Mucosa of stomach (tissue), 1 donor: ENCODE measurements around the gene SPDYE4.

Experiments
- H3K27me3 ChIP-seq: one replicate; pipeline ENCODE4 v1.7.0; 2013; ENCODE audit warnings: mild to moderate bottlenecking, low read length; ENCODE audit not compliant: control insufficient read depth, insufficient read depth
- H3K36me3 ChIP-seq: one replicate; pipeline ENCODE4 v1.7.0; 2013; ENCODE audit warnings: low read length; ENCODE audit not compliant: control insufficient read depth, insufficient read depth
- H3K4me1 ChIP-seq: one replicate; pipeline ENCODE4 v1.7.0; 2013; ENCODE audit warnings: mild to moderate bottlenecking, low read length; ENCODE audit not compliant: control insufficient read depth, insufficient read depth
- H3K4me3 ChIP-seq: one replicate; pipeline ENCODE4 v1.7.0; 2013; ENCODE audit warnings: low read length
- H3K9ac ChIP-seq: one replicate; pipeline ENCODE4 v1.7.0; 2013; ENCODE audit warnings: mild to moderate bottlenecking, low read length, moderate library complexity
- H3K9me3 ChIP-seq: one replicate; pipeline ENCODE4 v1.7.0; 2013; ENCODE audit warnings: mild to moderate bottlenecking, low read length, moderate library complexity; ENCODE audit not compliant: control insufficient read depth
- donor health status: Pancreatic carcinoma.

The SPDYE4 gene

GRCh38 chr17:8797621-8798175 lies 39.4 kb upstream of the SPDYE4 start:
- H3K36me3 ChIP-seq: no peaks in the 10 kb centered on the region
- H3K9ac ChIP-seq: no peak overlapping the region
- H3K4me1 ChIP-seq: peaks cover 17% of the 10 kb centered on the region
- no peaks in the 10 kb centered on the region for H3K27me3 ChIP-seq
- no peaks in the 10 kb centered on the region for H3K9me3 ChIP-seq
- no peak overlapping the region for H3K4me3 ChIP-seq

GRCh38 chr17:8794636-8795035 lies 36.3 kb upstream of the SPDYE4 start:
- no peaks in the 10 kb centered on the region for H3K36me3 ChIP-seq
- peaks cover 12% of the 10 kb centered on the region for H3K4me1 ChIP-seq
- no peaks in the 10 kb centered on the region for H3K27me3 ChIP-seq
- no peak overlapping the region for H3K9ac ChIP-seq
- H3K9me3 ChIP-seq: no peaks in the 10 kb centered on the region
- no peak overlapping the region for H3K4me3 ChIP-seq

- H3K4me3 ChIP-seq: no peak overlapping the region
- H3K9me3 ChIP-seq: no peaks in the 10 kb centered on the region
- no peaks in the 10 kb centered on the region for H3K36me3 ChIP-seq
- H3K9ac ChIP-seq: no peak overlapping the region
- peaks cover 14% of the 10 kb centered on the region for H3K4me1 ChIP-seq
- no peaks in the 10 kb centered on the region for H3K27me3 ChIP-seq
Observed at GRCh38 chr17:8793649-8794048, 35.3 kb upstream of the SPDYE4 start.

- H3K9me3 ChIP-seq: no peaks in the 10 kb centered on the region
- no peak overlapping the region for H3K4me3 ChIP-seq
- no peaks in the 10 kb centered on the region for H3K27me3 ChIP-seq
- H3K9ac ChIP-seq: no peak overlapping the region
- H3K4me1 ChIP-seq: peaks cover 5% of the 10 kb centered on the region
- H3K36me3 ChIP-seq: no peaks in the 10 kb centered on the region
Observed at GRCh38 chr17:8792646-8793045, 34.3 kb upstream of the SPDYE4 start.

GRCh38 chr17:8791910-8792270 lies 33.5 kb upstream of the SPDYE4 start:
- H3K9me3 ChIP-seq: no peaks in the 10 kb centered on the region
- peaks cover 5% of the 10 kb centered on the region for H3K4me1 ChIP-seq
- H3K4me3 ChIP-seq: no peak overlapping the region
- no peak overlapping the region for H3K9ac ChIP-seq
- no peaks in the 10 kb centered on the region for H3K36me3 ChIP-seq
- H3K27me3 ChIP-seq: no peaks in the 10 kb centered on the region

- Histone ChIP-seq H3K36me3 (no peaks in the 10 kb centered on the region), H3K9ac (no peak overlapping the region), H3K4me1 (peaks cover 5% of the 10 kb centered on the region), H3K27me3 (no peaks in the 10 kb centered on the region), H3K4me3 (no peak overlapping the region), H3K9me3 (no peaks in the 10 kb centered on the region)
Observed at GRCh38 chr17:8791248-8791909, 33.0 kb upstream of the SPDYE4 start.

- H3K4me3 ChIP-seq: no peak overlapping the region
- no peaks in the 10 kb centered on the region for H3K9me3 ChIP-seq
- H3K9ac ChIP-seq: no peak overlapping the region
- peaks cover 10% of the 10 kb centered on the region for H3K4me1 ChIP-seq
- H3K36me3 ChIP-seq: no peaks in the 10 kb centered on the region
- H3K27me3 ChIP-seq: peaks cover 4% of the 10 kb centered on the region
Observed at GRCh38 chr17:8789743-8790142, 31.4 kb upstream of the SPDYE4 start.

- Histone ChIP-seq H3K4me1 (peaks cover 10% of the 10 kb centered on the region), H3K9me3 (no peaks in the 10 kb centered on the region), H3K4me3 (no peak overlapping the region), H3K9ac (no peak overlapping the region), H3K27me3 (peaks cover 4% of the 10 kb centered on the region), H3K36me3 (no peaks in the 10 kb centered on the region)
Observed at GRCh38 chr17:8788998-8789397, 30.7 kb upstream of the SPDYE4 start.

- Histone ChIP-seq H3K9me3 (no peaks in the 10 kb centered on the region), H3K27me3 (peaks cover 4% of the 10 kb centered on the region), H3K9ac (no peak overlapping the region), H3K4me3 (no peak overlapping the region), H3K4me1 (peaks cover 10% of the 10 kb centered on the region), H3K36me3 (no peaks in the 10 kb centered on the region)
Observed at GRCh38 chr17:8785547-8786413, 27.4 kb upstream of the SPDYE4 start.

- H3K9me3 ChIP-seq: no peaks in the 10 kb centered on the region
- peaks cover 5% of the 10 kb centered on the region for H3K4me1 ChIP-seq
Observed at GRCh38 chr17:8782176-8782575, 23.8 kb upstream of the SPDYE4 start.

GRCh38 chr17:8781776-8782175 lies 23.4 kb upstream of the SPDYE4 start:
- Histone ChIP-seq H3K4me1 (peaks cover 5% of the 10 kb centered on the region), H3K4me3 (no peak overlapping the region)

More at GRCh38 chr17:8782176-8782575, 23.8 kb upstream of the SPDYE4 start:
- peaks cover 4% of the 10 kb centered on the region for H3K27me3 ChIP-seq
- H3K36me3 ChIP-seq: no peaks in the 10 kb centered on the region
- no peak overlapping the region for H3K4me3 ChIP-seq
- H3K9ac ChIP-seq: no peak overlapping the region

GRCh38 chr17:8776881-8777280 lies 18.5 kb upstream of the SPDYE4 start:
- no peaks in the 10 kb centered on the region for H3K36me3 ChIP-seq
- no peaks in the 10 kb centered on the region for H3K9me3 ChIP-seq
- no peak overlapping the region for H3K4me3 ChIP-seq
- no peaks in the 10 kb centered on the region for H3K27me3 ChIP-seq
- H3K9ac ChIP-seq: no peak overlapping the region
- no peaks in the 10 kb centered on the region for H3K4me1 ChIP-seq

More at GRCh38 chr17:8781776-8782175, 23.4 kb upstream of the SPDYE4 start:
- no peak overlapping the region for H3K9ac ChIP-seq
- H3K36me3 ChIP-seq: no peaks in the 10 kb centered on the region
- H3K27me3 ChIP-seq: peaks cover 4% of the 10 kb centered on the region
- no peaks in the 10 kb centered on the region for H3K9me3 ChIP-seq
